ENCODE results near the gene KITLG.

DNA sequence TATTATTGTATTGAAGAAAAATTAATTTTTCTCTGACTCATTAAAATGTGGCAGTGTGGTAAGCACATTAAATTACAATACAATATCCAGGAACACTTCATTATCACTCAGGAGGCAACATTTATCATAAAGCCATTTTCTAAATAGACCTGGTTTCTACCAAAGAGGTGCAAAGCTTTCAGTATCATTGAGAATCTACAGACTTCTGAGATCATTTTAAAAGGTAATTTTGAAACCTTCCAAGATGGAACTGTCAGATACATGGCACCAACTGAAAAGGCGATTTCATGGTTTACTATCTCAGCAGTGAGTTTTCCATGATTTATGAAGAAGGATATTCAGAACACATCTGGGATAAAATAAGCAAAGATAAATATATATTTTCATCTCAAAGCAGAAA is 85.8 kb downstream of the KITLG start:
- TF ChIP-seq, protein P1, sequence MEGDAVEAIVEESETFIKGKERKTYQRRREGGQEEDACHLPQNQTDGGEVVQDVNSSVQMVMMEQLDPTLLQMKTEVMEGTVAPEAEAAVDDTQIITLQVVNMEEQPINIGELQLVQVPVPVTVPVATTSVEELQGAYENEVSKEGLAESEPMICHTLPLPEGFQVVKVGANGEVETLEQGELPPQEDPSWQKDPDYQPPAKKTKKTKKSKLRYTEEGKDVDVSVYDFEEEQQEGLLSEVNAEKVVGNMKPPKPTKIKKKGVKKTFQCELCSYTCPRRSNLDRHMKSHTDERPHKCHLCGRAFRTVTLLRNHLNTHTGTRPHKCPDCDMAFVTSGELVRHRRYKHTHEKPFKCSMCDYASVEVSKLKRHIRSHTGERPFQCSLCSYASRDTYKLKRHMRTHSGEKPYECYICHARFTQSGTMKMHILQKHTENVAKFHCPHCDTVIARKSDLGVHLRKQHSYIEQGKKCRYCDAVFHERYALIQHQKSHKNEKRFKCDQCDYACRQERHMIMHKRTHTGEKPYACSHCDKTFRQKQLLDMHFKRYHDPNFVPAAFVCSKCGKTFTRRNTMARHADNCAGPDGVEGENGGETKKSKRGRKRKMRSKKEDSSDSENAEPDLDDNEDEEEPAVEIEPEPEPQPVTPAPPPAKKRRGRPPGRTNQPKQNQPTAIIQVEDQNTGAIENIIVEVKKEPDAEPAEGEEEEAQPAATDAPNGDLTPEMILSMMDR (conservative IDR thresholded peaks at IDR 0.05; ENCODE audit: low read depth, low read length) = no peak
- TF ChIP-seq EZH2 (IDR thresholded peaks at IDR 0.05; ENCODE audit: low read length, unreplicated experiment) (no peak), EZH2phosphoT487 (IDR thresholded peaks at IDR 0.05; ENCODE audit: borderline replicate concordance, low read length) (no peak)

All from PC-3 (cell line).